Naive B cell (primary cell): ENCODE results near the gene TMEFF2. TPM values are rescaled to one million over a fixed set of nuclear protein-coding genes. Genes with fewer than 3 reads are reported as not detected.

Experiments used
- ATAC-seq, 2 donors: fragments of 150-1000 bp; cut with Tn5 transposase; 2 replicates each; pipeline ENCODE4 v1.10.0; 2021; ENCODE audit warnings: low read depth in 2 of 2, mild to moderate bottlenecking in 2 of 2, moderate library complexity in 2 of 2
- DNase-seq: peaks from one replicate; pipeline ENCODE4 v3.0.0; 2022
- H3K27ac Mint-ChIP-seq, 6 donors: one replicate each; pipeline ENCODE4 v1.8.0; 2020 to 2022; ENCODE audit warnings: mild to moderate bottlenecking in 6 of 6, mixed read lengths in 6 of 6, moderate library complexity in 5 of 6, inconsistent platforms in 2 of 6
- H3K27me3 Mint-ChIP-seq, 3 donors: one replicate each; pipeline ENCODE4 v1.8.0; 2021 to 2022; ENCODE audit warnings: mixed read lengths in 3 of 3, mild to moderate bottlenecking in 1 of 3
- H3K36me3 Mint-ChIP-seq, 2 donors: one replicate each; pipeline ENCODE4 v1.8.0; 2020 to 2022; ENCODE audit warnings: mixed read lengths in 2 of 2, inconsistent platforms in 1 of 2, mild to moderate bottlenecking in 1 of 2
- H3K4me1 Mint-ChIP-seq, 3 donors: one replicate each; pipeline ENCODE4 v1.8.0; 2020 to 2022; ENCODE audit warnings: mixed read lengths in 3 of 3, inconsistent platforms in 1 of 3, mild to moderate bottlenecking in 1 of 3, moderate library complexity in 1 of 3
- H3K4me3 Mint-ChIP-seq, 8 donors: one replicate each; pipeline ENCODE4 v1.8.0; 2020 to 2022; ENCODE audit warnings: mild to moderate bottlenecking in 8 of 8, mixed read lengths in 8 of 8, moderate library complexity in 8 of 8, inconsistent platforms in 2 of 8
- H3K9me3 Mint-ChIP-seq, 7 donors: one replicate each; pipeline ENCODE4 v1.8.0; 2020 to 2022; ENCODE audit warnings: mixed read lengths in 7 of 7, mild to moderate bottlenecking in 5 of 7, inconsistent platforms in 2 of 7, moderate library complexity in 1 of 7
- polyA plus RNA-seq, 6 donors: library from polyadenylated mRNA; unstranded; fragments of 300-500 nt; fragmentation: Illumina TruSeq; gene quantifications; one replicate each; pipeline ENCODE4 v1.2.3, GENCODE V29; 2021; ENCODE audit warnings: low read depth in 6 of 6

Gene TMEFF2
- polyA plus RNA-seq, 6 donors from 2014 or later, result not detected

DNA sequence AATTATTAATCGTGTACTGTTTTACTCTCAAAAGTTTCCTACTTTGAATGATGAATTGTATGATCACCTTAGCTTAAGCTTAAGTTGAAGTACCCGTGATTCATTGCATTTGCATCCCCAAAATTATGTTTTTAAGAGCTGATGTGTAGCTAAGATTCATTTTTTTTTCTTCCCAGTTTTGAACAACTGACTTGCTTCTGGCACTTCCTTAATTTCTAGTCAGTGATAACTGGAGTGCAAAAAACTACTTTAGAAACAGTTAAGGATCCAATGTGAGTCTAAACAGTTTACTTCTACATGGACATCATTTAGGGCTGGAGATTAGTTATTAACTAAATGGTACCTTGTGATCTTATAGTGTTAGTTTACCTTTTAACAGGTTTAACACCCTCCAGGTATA, 223.9 kb downstream of the TMEFF2 start:
- peaks cover 0 to 4% of the 10 kb centered on the region in 2 donors for H3K36me3 Mint-ChIP-seq
- H3K27ac Mint-ChIP-seq, result no peak overlapping the region
- no peaks in the 10 kb centered on the region for H3K4me1 Mint-ChIP-seq
- no peaks in the 10 kb centered on the region for H3K27me3 Mint-ChIP-seq
- H3K4me3 Mint-ChIP-seq, result no peak overlapping the region
- DNase-seq (no peak), ATAC-seq (no peak)
- no peaks in the 10 kb centered on the region for H3K9me3 Mint-ChIP-seq

GRCh38 chr2:191968120-191968519, 226.6 kb downstream of the TMEFF2 start:
- H3K36me3 Mint-ChIP-seq, result peaks cover 0 to 4% of the 10 kb centered on the region in 2 donors
- H3K27me3 Mint-ChIP-seq, result no peaks in the 10 kb centered on the region
- no peaks in the 10 kb centered on the region for H3K4me1 Mint-ChIP-seq
- H3K4me3 Mint-ChIP-seq, result no peak overlapping the region
- ATAC-seq (no peak), DNase-seq (no peak)
- peaks cover 0 to 7% (median 0%) of the 10 kb centered on the region in 7 donors for H3K9me3 Mint-ChIP-seq
- H3K27ac Mint-ChIP-seq, result no peak overlapping the region

DNA sequence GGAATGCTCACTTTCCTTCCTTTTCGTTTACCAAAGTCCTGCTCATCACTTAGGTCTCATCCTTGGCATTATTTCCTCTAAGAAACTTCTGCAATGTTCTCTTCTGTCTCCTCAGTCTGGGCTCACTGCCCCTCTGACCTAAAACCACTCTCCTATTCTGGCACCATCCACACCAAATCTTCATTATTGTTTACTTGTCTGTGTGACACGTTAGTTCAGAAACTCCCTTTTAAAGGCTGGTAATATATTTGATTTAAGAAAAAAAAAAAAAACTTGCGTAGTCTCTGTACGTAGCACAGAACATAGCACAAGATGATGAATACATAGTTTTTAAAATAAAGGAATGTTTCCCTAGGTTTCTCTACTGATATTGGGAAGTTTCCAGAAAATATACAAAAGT, 229.0 kb downstream of the TMEFF2 start:
- no peak for DNase-seq
- H3K36me3 Mint-ChIP-seq, result no peaks in the 10 kb centered on the region
- no peaks in the 10 kb centered on the region for H3K4me1 Mint-ChIP-seq
- no peak for ATAC-seq
- no peak overlapping the region for H3K27ac Mint-ChIP-seq
- no peaks in the 10 kb centered on the region for H3K27me3 Mint-ChIP-seq
- H3K4me3 Mint-ChIP-seq, result no peak overlapping the region
- peaks cover 0 to 7% (median 0%) of the 10 kb centered on the region in 7 donors for H3K9me3 Mint-ChIP-seq

- no peaks in the 10 kb centered on the region for H3K27me3 Mint-ChIP-seq
Observed at GRCh38 chr2:191961556-191961955, 233.2 kb downstream of the TMEFF2 start.

DNA sequence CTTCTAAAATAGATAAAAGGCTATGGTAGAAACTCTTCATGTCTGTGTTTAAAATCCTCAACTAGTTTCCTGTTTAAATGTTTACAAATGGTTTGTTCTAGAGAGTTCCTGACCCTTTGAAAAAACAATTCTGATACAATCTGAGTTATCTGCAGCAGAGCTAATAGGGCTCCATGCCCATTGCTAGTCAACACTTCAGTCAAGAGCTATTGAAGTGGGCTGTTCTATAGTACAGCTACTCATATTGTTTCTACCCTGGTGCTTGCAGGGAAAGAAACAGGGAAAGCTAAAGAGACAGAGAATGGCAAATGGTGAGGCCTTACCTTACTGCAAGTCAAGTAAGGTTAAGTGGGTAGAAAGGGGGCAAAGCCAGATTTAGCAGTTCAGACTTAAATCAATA, 235.5 kb downstream of the TMEFF2 start:
- Mint-ChIP-seq H3K36me3 (no peaks in the 10 kb centered on the region), H3K4me3 (no peak overlapping the region), H3K27ac (peak overlapping the region in 1 of 6 donors; percentile 13), H3K9me3 (peaks cover 0 to 2% (median 0%) of the 10 kb centered on the region in 7 donors), H3K4me1 (no peaks in the 10 kb centered on the region), H3K27me3 (no peaks in the 10 kb centered on the region)
- no peak for ATAC-seq
- DNase-seq, result no peak

More at GRCh38 chr2:191961556-191961955, 233.2 kb downstream of the TMEFF2 start:
- Mint-ChIP-seq H3K4me3 (no peak overlapping the region), H3K36me3 (no peaks in the 10 kb centered on the region), H3K4me1 (no peaks in the 10 kb centered on the region), H3K9me3 (peaks cover 0 to 7% (median 0%) of the 10 kb centered on the region in 7 donors), H3K27ac (no peak overlapping the region)
- no peak for DNase-seq
- ATAC-seq, result no peak

DNA sequence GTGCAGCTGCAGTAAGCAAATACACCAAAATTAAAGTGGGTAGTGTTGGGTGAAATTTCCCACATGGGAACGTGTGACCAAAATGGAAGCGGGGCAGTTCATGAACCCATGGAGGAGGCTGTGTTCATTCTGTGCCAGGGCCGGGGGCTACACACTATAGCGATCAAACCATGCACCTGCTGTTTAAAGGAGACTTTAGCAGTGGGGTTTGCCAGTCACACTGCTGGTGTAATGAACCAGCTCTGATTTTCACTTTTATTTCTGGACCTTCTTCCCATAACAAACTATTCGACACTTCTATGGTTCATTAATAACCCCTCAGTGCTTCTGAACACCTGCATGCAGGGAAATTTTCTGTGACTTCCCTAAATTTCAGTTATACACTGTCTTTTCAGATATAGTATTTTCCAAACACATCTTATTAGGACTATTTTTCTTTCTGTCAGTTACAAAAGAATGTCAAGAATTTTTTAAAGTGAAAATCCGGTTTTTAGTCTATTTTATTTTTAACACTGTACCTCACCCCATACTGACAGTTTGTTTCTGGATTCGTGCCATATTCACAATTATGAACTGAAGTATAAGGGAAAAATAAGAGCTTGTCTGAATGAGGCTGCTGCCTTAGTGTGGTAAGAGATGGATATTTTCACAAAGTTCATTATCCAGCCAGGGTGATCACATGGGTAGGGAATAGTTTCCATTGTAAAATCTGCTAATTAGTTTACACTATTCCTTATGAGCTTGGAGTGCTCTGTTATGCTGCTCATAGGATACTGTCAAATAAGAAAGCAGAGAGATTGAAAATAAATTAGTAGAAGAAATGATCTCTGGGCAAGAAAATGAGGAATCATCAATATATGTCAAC, 236.5 kb downstream of the TMEFF2 start:
- DNase-seq (no peak), ATAC-seq (peak in 1 of 2 donors; percentile 44)
- H3K9me3 Mint-ChIP-seq, result no peaks in the 10 kb centered on the region
- no peak overlapping the region for H3K4me3 Mint-ChIP-seq
- no peaks in the 10 kb centered on the region for H3K36me3 Mint-ChIP-seq
- H3K27ac Mint-ChIP-seq, result peak overlapping the region in 1 of 6 donors; percentile 51
- H3K4me1 Mint-ChIP-seq, result no peaks in the 10 kb centered on the region
- H3K27me3 Mint-ChIP-seq, result no peaks in the 10 kb centered on the region

DNA sequence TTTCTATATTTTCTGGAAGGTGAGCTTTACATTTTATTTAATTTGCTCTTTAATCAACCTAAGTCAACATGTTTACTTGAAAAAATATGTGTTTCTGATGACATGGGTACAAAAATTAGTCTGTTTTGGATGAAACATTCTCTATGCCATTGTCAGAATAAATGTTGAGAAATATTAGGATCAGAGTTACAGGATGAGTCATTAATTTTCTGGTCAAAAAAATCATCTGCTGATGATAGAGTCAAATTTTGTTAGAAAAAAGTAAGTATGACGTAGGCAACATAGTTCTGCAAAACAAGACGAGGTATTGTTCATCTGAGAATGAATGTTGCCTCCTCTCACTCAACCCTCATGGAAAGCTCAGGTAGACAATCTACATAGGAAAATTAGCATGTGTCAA, 240.3 kb downstream of the TMEFF2 start:
- Mint-ChIP-seq H3K27me3 (no peaks in the 10 kb centered on the region), H3K36me3 (no peaks in the 10 kb centered on the region), H3K4me3 (no peak overlapping the region), H3K9me3 (no peaks in the 10 kb centered on the region), H3K4me1 (no peaks in the 10 kb centered on the region), H3K27ac (no peak overlapping the region)
- DNase-seq (no peak), ATAC-seq (no peak)

DNA sequence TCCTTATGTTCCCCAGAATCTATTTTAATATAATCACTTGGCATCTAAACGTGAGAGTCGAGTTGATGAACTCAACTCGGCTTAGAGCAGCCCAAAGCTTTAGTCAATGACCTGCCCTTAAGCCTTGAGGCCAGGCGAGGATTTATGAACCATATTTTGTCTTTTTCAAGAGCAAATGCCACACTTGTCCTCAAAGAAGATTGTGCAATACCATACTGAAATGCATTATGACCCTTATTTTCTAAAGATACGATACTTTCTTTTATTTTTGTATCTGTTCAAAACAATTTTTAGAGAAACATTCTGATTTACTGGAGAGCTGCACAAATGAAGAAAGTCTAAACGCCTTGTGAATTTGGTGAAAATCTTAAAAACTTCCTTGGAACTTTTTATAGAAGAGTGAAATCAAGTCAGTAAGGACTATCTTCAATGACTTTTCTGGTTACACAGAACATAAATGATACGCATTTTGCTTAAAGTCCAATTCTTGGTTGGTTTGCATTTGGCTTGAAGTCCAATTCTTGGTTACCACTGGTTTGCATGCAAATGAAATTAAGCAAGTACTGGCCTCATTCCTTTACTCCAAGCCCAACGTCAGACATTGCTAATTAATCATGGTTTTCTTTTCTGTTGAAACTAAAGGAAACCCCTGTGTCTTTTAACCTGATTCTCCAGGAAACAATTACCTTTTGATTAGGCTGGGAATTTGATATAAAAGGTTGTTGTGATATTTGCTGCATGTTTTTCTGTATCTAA, 242.0 kb downstream of the TMEFF2 start:
- H3K9me3 Mint-ChIP-seq, result no peaks in the 10 kb centered on the region
- no peaks in the 10 kb centered on the region for H3K36me3 Mint-ChIP-seq
- DNase-seq (no peak), ATAC-seq (no peak)
- no peak overlapping the region for H3K27ac Mint-ChIP-seq
- H3K4me3 Mint-ChIP-seq, result no peak overlapping the region
- no peaks in the 10 kb centered on the region for H3K27me3 Mint-ChIP-seq
- H3K4me1 Mint-ChIP-seq, result no peaks in the 10 kb centered on the region

DNA sequence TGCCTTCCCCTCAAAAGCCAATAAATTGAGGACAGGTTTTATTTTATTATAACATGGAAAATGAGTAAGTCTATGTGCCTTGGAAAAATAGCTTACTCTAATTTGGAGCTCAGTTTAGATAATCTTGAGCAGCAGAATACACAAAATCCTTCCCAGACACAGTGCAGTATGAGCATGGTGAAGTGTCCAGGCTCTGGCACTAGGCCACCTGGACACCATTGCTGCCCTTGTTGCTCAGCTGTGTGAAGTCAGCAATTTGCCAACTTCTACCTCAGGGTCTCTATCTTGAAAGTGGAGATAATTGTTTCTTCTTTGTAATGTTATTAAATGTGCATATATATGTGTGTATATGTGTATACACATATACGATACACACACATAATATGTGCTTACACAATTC, 242.9 kb downstream of the TMEFF2 start:
- no peaks in the 10 kb centered on the region for H3K27me3 Mint-ChIP-seq

GRCh38 chr2:191951376-191951775, 243.4 kb downstream of the TMEFF2 start:
- DNase-seq (no peak), ATAC-seq (no peak)
- H3K36me3 Mint-ChIP-seq, result no peaks in the 10 kb centered on the region
- no peaks in the 10 kb centered on the region for H3K9me3 Mint-ChIP-seq
- no peaks in the 10 kb centered on the region for H3K4me1 Mint-ChIP-seq
- no peak overlapping the region for H3K4me3 Mint-ChIP-seq
- H3K27ac Mint-ChIP-seq, result no peak overlapping the region
- H3K27me3 Mint-ChIP-seq, result no peaks in the 10 kb centered on the region

More for the DNA sequence above, 242.9 kb downstream of the TMEFF2 start:
- DNase-seq, result no peak
- H3K36me3 Mint-ChIP-seq, result no peaks in the 10 kb centered on the region
- no peaks in the 10 kb centered on the region for H3K9me3 Mint-ChIP-seq
- no peak overlapping the region for H3K4me3 Mint-ChIP-seq
- H3K27ac Mint-ChIP-seq, result no peak overlapping the region
- H3K4me1 Mint-ChIP-seq, result no peaks in the 10 kb centered on the region
- no peak for ATAC-seq

- Mint-ChIP-seq H3K9me3 (no peaks in the 10 kb centered on the region), H3K27me3 (no peaks in the 10 kb centered on the region), H3K4me3 (no peak overlapping the region), H3K36me3 (no peaks in the 10 kb centered on the region), H3K4me1 (no peaks in the 10 kb centered on the region), H3K27ac (no peak overlapping the region)
- ATAC-seq (no peak), DNase-seq (no peak)
Observed at GRCh38 chr2:191950132-191950874, 244.4 kb downstream of the TMEFF2 start.

DNA sequence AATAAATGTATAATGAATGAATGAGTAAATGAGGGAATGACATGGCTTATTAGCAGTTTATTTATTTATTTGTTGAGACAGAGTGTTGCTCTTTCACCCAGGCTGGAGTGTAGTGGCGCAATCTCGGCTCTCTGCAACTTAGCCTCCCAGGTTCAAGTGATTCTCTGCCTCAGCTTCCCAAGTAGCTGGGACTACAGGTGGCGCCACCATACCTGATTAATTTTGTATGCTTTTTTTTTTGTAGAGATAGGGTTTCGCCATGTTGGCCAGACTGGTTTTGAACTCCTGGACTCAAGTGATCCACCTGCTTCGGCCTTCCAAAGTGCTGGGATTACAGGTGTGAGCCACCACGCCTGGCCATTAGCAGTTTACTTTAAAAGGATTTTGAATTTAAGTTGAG, 247.5 kb downstream of the TMEFF2 start:
- ATAC-seq (no peak), DNase-seq (no peak)
- Mint-ChIP-seq H3K4me3 (no peak overlapping the region), H3K27ac (no peak overlapping the region), H3K27me3 (no peaks in the 10 kb centered on the region), H3K9me3 (no peaks in the 10 kb centered on the region), H3K4me1 (no peaks in the 10 kb centered on the region), H3K36me3 (no peaks in the 10 kb centered on the region)

GRCh38 chr2:191946471-191947182, 248.1 kb downstream of the TMEFF2 start:
- no peaks in the 10 kb centered on the region for H3K4me1 Mint-ChIP-seq
- no peak for ATAC-seq
- H3K9me3 Mint-ChIP-seq, result no peaks in the 10 kb centered on the region
- H3K36me3 Mint-ChIP-seq, result no peaks in the 10 kb centered on the region
- H3K27ac Mint-ChIP-seq, result no peak overlapping the region
- no peak for DNase-seq
- no peak overlapping the region for H3K4me3 Mint-ChIP-seq
- no peaks in the 10 kb centered on the region for H3K27me3 Mint-ChIP-seq
